Dedifferentiated amniotic fluid mesenchymal stem cell (primary cell): ENCODE data around the gene FOLR3.
A peak's percentile ranks its signal among the peaks of the same experiment; 100 is the strongest.
"Not testable (repeated sequence)": the region's sequence is repeated elsewhere in the genome, so short reads cannot be mapped to it uniquely, and the experiment has no call there.

Source experiments
- DNase-seq: peaks from one replicate; pipeline ENCODE4 v3.0.0-alpha.2; 2016; ENCODE audit errors: extremely low spot score

FOLR3 gene

GRCh38 chr11:72135473-72135872, at the start of gene FOLR3:
FOLR3 (plus strand) TSS chr11:72135725; CDS start chr11:72135953, 228 bp downstream.
- not testable (repeated sequence) for DNase-seq

DNA sequence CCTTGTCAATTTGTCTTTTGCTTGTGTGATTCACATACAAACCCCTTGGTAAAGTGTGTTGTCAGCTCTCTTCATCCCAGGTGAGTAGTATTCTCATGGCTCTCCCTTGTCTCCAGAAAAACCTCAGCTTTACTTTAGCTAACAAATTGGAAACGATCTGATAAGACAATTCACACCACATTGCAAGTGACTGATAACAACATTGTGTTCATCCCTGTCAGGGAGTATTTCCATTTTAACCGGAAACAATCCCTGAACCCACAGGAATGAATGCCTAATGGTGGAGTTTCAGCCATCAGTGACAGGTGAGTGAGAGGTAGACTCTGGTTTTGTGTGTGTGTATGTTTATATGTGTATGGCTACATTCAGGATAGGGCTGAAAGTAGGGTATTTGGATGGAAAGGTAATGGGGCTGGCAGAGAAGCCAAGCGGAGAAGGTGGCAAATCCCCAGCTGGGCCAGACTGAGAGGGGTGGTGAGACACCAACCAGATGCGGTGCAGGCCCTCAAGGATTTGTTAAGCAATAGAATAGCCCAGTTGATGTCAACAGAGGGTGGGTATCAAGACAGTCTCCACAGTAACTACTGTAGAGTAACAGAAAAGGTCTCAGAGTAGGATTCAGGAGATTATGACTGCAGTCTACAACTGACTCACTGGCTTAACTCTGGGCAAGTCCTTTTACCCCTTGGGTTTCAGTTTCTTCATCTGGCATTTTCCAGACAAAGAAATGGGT, 47.3 kb upstream of the FOLR3 start:
- no peak for DNase-seq

GRCh38 chr11:72091292-72091691, 44.2 kb upstream of the FOLR3 start:
- DNase-seq = peak; percentile 61

GRCh38 chr11:72098741-72099140, 36.8 kb upstream of the FOLR3 start:
- no peak for DNase-seq

DNA sequence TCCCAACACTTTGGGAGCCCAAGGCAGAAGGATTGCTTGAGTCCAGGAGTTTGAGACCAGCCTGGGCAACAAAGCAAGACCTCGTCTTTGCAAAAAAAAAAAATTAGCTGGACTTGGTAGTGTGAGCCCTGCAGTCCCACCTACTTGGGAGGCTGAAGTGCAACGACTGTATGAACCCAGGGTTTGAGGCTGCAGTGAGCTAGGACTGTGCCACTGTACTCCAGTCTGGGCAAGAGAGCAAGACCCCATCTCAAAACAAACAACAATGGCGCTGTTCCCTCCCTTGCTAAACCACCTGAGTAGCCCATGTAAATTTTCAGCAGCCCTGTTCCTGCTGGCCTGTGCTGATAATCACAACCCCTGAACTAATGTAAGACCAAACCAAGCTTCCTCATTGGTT, 35.5 kb upstream of the FOLR3 start:
- no peak for DNase-seq

DNA sequence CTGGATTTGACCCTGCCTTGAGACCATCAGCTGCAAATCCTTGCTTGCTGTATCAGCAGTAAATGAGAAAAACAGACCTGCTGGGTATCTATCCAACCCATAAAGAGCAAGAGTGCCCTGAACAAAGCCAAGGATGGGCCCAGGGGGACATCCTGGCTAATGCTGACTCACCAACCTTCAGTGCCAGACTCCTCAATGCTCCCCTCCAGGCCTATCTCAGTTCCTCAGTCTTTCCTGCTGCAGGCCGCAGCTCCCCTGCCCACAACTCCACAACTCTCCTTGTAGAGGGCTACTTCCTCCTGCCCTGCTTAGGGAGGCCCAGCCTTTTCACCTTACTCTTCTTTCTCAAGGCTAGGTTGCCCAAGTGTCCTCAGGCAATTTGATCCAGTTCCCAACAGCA, 35.1 kb upstream of the FOLR3 start:
- DNase-seq = no peak

DNA sequence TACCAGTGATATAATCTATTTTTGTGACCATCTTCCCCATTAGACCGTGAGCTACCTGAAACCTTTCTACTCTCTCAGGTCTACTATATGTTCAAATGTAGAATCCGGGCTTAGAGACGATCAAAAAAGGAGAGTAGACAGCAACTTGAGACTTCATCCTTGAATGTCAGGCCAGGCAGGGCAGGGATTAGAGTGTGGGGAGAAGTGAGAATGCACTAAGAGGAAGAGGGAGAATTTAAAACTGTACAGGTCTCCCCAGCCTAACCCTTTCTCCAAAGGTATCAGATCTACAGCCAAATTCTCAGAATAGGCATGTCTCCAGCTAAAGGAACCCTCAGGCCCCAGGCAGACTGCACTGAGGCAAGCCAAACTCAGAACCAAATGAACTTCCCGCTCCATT, 33.4 kb upstream of the FOLR3 start:
- no peak for DNase-seq

DNA sequence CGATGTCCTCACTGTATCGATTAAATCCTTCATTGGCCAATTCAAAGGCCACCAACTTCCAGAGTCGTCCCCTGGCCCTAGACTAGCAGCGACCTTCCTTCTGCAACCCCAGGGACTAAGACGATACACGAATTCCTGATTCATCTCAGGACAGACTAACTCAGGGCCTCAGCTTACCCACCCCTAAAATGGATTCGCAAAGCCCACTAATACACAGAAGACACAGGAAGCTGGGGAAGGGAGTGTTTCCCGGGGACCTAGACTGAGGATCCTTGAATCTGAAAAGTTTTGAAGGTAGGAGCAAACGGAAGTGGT, 32.9 kb upstream of the FOLR3 start:
- DNase-seq = peak; percentile 15

- DNase-seq = peak; percentile 99
Observed at GRCh38 chr11:72102946-72103753, 32.4 kb upstream of the FOLR3 start, which contains the start of gene LAMTOR1. LAMTOR1 (minus strand) TSS chr11:72103297; CDS start chr11:72103224, 73 bp downstream.

DNA sequence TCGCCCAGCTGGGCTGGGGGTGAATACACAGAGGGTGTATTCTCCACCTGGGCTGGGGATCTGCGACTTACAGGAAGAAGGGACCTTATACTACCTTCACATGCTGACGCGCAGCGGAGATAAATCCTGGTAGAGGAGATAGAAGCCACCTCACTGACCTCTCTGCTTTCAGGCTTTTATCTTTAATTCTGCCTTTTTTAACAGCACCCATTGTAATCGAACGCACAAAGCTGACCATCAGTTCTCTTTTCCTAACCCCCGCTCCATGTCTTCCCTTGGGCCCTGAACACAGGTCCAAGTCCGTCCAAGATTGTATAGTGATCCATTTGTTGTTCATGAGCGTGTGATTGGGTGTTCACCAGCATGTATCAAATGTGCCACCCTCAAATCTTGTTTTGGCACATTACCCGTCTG, 31.8 kb upstream of the FOLR3 start:
- DNase-seq = no peak

GRCh38 chr11:72105888-72106287, 29.6 kb upstream of the FOLR3 start, which contains the start of gene TOMT:
TOMT (plus strand) TSS chr11:72105924; CDS start chr11:72105952, 28 bp downstream.
- DNase-seq = no peak

DNA sequence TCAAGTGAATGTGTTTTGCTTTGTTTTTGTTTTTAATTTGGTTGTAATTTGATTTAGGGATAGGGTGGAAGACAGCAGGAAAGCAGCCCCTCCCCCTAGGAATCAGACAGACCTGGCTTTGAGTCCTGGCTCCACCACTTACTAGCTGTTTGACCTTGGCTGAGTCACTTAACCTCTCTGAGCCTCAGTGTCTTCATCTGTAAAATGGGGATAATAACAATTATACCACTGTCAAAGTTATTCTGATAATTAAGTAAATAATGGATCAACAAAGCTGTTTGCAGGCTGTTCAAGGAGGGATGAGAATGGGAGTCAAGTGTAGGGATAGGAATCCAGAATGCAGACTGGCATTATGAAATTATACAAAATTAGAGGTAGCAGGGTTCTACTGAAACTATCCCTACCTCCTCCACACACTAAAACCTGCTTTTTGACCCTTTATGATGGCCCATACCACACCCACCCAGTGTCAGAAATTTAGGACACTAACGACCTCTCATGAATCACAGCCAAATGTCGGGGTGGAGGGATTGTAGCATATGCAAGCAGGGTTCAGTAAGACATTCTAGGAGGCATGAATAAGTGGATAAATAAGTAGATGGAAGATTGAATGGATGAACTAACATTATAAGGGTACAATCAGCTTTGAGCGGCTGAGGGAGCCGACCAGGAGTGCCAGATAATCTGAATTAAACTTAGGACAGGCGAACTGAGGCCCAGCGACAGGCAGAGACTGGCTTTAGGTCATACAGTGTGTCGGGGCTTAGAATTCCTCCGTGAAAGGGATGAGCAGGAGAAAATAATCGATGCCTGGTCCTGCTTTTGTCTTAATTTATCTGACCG, 24.0 kb upstream of the FOLR3 start:
- no peak for DNase-seq

GRCh38 chr11:72112143-72112977, 23.2 kb upstream of the FOLR3 start, which contains the start of gene ANAPC15:
ANAPC15 (minus strand) TSS chr11:72112695; CDS start chr11:72111276, 1,419 bp downstream.
- peak; percentile 100 for DNase-seq

- no peak for DNase-seq
Observed at GRCh38 chr11:72112978-72113808, 22.3 kb upstream of the FOLR3 start.

- DNase-seq = no peak
Observed at GRCh38 chr11:72114570-72114969, 21.0 kb upstream of the FOLR3 start.

- no peak for DNase-seq
Observed at GRCh38 chr11:72116019-72116755, 19.3 kb upstream of the FOLR3 start.

- DNase-seq = no peak
Observed at GRCh38 chr11:72119198-72119597, 16.3 kb upstream of the FOLR3 start.

- no peak for DNase-seq
Observed at GRCh38 chr11:72120930-72121329, 14.6 kb upstream of the FOLR3 start.

DNA sequence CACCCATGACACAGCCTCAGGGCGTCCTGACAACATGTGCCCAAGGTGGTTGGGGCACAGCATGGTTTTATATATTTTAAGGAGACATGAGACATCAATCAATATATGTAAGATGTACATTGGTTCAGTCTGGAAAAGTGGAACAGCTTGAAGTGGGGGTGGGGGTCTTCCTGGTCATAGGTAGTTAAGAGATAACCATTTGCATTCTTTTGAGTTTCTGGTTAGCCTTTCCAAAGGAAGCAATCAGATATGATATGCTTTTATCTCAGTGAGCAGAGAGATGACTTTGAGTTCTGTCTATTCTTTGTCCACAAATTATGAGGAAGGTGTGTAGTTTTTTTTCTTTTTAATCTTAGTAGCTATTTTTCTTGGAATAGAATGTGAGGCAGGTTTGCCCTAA, 12.9 kb upstream of the FOLR3 start:
- no peak for DNase-seq
